Stimulated activated CD8-positive, alpha-beta memory T cell treated with anti-CD3 and anti-CD28 coated beads, Interleukin-4, amount 100 ng/mL, for 48 hours (primary cell): ENCODE measurements around the gene SCGB1C1.
"Not testable (repeated sequence)": the region's sequence is repeated elsewhere in the genome, so short reads cannot be mapped to it uniquely, and the experiment has no call there.

ENCODE experiments used
- DNase-seq: peaks from one replicate; pipeline ENCODE4 v3.0.0-alpha.2; 2020

Gene SCGB1C1

GRCh38 chr11:192674-193128, at the start of gene SCGB1C1:
Gene SCGB1C1 (plus strand): TSS chr11:193078. CDS start chr11:193100, 22 bp downstream.
- DNase-seq = not testable (repeated sequence)

DNA sequence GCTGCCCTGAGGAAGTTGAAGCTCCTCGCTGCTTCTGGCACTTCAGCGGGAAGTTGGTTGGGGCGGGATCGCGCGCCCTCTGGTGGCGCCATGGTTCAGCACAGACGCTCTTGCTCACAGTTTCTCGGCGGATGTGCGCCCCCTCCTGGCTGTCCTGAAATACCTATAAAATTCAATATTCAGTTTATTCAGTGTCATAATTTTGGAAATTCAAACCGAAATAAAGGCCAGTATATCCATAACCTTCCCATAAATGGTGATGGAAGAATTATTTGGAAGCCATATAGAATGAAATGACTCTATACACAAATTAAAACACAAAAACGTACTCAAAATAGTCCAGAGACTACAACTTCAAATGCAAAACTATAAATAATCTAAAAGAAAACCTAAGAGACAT, 12.6 kb upstream of the SCGB1C1 start:
- DNase-seq = not testable (repeated sequence)

DNA sequence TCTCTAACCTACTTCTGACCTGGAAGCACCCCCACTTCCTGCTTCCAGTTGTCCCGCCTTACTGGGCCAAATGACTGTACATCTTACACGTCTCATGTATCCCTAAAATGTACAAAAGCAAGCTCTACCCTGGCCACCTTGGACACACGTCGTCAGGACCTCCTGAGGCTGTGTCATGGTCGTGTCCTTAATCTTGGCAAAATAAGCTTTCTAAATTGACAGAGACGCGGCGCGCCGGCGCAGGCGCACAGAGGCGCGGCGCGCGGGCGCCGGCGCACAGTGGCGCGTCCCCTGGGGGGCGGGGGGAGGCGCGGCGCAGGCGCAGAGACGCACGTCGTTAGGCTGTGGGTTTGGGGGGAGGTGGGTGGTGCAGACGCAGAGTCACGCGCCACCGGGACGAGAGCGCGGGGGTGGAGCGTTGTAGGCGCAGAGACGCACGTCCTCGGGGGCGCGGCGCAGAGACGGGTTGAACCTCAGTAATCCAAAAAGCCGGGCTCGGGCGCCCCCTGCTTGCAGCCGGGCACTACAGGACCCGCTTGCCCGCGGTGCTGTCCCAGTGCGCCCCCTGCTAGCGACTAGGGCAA, 3.6 kb upstream of the SCGB1C1 start:
- not testable (repeated sequence) for DNase-seq

GRCh38 chr11:189843-190311, 3.0 kb upstream of the SCGB1C1 start:
- peak; percentile 67 for DNase-seq

DNA sequence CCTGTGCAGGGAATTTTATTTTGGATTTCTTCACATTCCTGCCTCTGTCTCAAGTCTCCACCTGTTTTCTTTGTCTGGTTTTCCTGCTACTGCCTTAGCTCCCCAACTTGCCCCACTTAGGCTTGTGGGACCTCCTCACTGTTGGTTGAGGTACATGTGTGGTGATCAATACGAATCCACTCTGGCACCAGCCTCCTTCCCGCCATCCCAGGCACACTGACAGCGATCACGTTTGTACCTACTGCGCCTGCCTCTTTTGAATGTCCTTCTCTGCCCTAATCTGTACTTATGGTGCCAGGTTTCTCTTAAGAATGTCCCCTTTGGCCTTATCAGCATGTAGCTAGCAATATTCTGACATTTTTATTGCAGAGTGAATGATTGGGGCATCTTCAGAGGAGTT, 2.3 kb upstream of the SCGB1C1 start:
- not testable (repeated sequence) for DNase-seq

- peak; percentile 61 for DNase-seq
Observed at GRCh38 chr11:191490-192478, 1.1 kb upstream of the SCGB1C1 start.

GRCh38 chr11:193481-193880, 603 bp downstream of the SCGB1C1 start:
- not testable (repeated sequence) for DNase-seq

DNA sequence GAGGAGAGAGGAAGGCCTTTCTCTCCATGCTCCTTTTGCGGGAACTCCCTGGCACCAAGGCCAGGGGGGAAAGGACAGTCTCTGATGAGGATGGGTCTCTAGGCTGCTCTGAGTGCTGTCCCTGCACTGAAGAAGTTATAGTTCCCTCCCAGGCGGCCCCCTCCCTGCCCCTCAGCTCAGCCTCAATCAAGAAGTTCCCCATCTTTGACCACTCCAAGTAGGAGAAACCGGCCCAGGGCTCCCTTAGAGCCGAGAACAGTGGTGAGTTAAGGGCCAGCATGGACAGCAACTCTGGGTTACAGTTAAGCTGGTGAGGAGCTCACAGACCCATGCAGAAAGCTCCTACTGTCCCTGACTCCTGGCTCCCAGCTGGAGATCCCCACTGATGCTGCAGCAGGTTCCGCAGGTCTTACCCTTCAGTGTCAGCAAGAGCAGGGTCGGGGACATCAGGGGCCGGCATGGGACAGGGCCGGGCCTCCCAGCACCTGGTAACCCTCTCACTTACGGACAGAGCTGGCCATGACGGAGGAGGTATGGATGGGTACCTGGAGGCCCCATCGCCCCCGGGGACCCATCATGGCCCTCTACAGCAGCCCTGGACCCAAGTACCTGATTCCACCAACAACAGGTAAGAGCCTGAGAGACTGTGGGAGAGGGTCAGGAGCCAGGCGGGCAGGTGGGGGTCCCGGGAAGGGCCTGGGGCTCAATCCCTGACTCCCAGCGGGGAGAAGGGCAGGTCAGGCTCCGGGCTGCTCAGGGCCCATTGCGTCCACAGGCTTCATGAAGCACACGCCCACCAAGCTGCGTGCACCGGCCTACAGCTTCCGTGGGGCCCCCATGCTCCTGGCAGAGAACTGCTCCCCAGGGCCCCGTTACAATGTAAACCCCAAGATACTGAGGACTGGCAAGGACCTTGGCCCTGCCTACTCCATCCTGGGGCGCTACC, 4.2 kb downstream of the SCGB1C1 start:
- no peak for DNase-seq

- DNase-seq = no peak
Observed at GRCh38 chr11:197741-198235, 4.9 kb downstream of the SCGB1C1 start.

DNA sequence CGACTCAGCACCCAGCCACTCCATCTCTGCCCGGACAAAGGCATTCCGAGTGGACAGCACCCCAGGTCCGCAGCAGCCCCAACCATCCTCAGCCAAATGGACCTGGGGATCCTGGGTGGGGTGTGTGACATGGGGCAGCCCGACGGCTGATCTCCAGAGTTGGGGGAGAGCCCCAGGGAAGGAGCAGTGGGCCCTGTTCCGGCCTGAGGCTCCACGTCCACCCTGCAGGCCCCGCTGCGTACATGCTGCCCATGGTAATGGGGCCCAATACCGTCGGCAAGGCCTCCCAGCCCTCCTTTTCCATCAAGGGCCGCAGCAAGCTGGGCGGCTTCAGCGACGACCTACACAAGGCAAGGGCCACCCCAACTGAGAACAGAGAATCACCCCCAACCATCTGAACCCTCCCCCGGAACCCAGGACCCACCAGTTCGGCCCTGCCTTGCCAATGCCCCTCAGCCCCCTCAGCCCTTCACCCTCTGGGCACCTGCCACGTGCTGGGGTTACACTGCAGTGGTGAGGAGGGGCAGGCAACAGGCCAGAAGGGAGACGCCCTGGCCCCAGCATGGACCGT, 5.4 kb downstream of the SCGB1C1 start:
- DNase-seq = no peak

GRCh38 chr11:199004-199581, 6.2 kb downstream of the SCGB1C1 start:
- no peak for DNase-seq

- no peak for DNase-seq
Observed at GRCh38 chr11:199782-200181, 6.9 kb downstream of the SCGB1C1 start.

- DNase-seq = no peak
Observed at GRCh38 chr11:200224-201003, 7.5 kb downstream of the SCGB1C1 start.

DNA sequence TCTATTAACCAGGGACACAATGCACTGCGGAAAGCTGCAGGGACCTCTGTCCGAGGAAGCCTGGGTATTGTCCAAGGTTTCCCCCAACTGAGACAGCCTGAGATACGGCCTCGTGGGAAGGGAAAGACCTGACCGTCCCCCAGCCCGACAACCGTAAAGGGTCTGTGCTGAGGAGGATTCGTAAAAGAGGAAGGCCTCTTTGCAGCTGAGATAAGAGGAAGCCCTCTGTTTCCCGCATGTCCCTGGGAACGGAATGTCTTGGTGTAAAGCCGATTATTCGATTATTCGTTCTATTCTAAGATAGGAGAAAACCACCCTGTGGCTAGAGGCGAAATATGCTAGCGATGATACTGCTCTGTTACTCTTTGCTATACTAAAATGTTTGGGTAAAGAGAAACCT, 9.1 kb downstream of the SCGB1C1 start:
- DNase-seq = peak; percentile 27

- DNase-seq = peak; percentile 24
Observed at GRCh38 chr11:202490-202889, 9.6 kb downstream of the SCGB1C1 start.

GRCh38 chr11:203056-203944, 10.4 kb downstream of the SCGB1C1 start:
- DNase-seq = peak; percentile 23

DNA sequence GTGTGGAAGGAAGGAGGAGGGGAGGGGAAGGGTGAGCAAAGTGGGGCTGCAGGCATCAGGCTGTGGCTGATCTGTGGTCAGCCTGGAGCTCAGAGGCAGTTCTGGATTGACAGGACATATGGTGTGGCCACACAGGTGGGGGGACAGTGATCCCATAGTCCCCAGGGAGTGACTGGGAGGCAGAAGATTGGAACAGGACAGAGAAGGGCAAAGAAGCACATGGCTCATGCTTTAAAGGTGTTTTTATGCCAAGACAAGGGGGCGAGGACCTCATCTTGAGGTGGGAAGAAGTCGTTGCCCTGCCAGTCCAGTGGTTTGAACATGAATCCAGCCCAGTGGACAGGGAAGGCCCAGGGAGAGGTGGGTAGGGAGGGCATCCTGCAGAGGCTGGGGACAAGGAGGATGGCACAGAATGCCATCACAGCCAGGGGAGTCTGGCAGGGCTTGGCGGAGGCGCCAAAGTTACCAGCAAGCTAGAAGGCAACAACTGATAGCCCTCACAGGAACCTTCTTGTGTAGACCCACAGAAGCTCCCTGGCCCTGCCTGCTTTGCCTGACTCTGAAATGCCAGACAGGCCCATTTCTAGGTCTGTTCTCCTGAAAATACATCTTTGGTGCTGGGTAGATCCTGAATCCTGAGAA, 11.2 kb downstream of the SCGB1C1 start:
- no peak for DNase-seq

DNA sequence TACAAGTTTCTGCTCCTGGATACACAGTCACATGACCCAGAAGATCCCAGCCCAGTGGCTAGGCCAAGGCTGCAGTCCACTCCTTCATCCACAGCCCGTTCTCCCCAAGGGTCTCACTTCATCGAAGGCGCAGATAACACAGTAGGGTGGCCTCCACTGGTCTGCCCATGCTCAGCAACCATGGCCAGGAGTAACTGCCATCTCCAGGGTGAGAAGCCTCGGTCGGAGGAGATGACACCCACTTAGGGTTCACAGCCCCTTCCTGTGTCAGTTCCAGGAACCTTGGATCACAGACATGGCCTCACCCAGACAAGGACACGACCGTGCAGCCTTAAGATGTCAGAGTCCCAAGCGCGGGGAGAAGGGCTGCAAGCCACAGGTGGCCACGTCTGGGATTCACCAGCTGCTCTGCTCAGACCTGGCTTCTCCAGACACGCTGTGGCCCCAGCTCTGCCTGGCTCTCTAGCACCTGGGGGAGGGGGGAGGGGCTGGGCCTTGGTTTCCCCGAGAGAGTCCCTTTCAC, 11.8 kb downstream of the SCGB1C1 start:
- DNase-seq = no peak
